Esophagus muscularis mucosa (tissue), 4 donors: Measurements from ENCODE around the gene TRIM28. TPM values are rescaled to one million over a fixed set of nuclear protein-coding genes. Genes with fewer than 3 reads are reported as not detected.

ENCODE experiments used
- DNase-seq: peaks from one replicate; pipeline ENCODE4 v3.0.0-alpha.2; 2017; ENCODE audit errors: extremely low spot score
- H3K27ac ChIP-seq, 4 donors: fragments of 200-600 bp; sonication (generic); replicated peaks in 1 of 4; 1 replicate in 3 of 4; 2 replicates in 1 of 4; pipeline ENCODE4 v1.5.1; 2016 to 2019; ENCODE audit warnings: mild to moderate bottlenecking in 1 of 4
- H3K27me3 ChIP-seq, 4 donors: fragments of 200-600 bp; sonication (generic); one replicate each; pipeline versions ENCODE4 v1.5.1 to v1.6.0; 2016 to 2019
- H3K36me3 ChIP-seq, 4 donors: fragments of 200-600 bp; sonication (generic); one replicate each; pipeline ENCODE4 v1.5.1; 2016 to 2019
- H3K4me1 ChIP-seq, 4 donors: fragments of 200-600 bp; sonication (generic); one replicate each; pipeline ENCODE4 v1.5.1; 2016 to 2019
- H3K4me3 ChIP-seq, 4 donors: fragments of 200-600 bp; sonication (generic); 1 replicate in 2 of 4; 2 replicates in 2 of 4; pipeline ENCODE4 v1.5.1; 2016 to 2019; ENCODE audit warnings: mild to moderate bottlenecking in 4 of 4, moderate library complexity in 1 of 4
- H3K9me3 ChIP-seq, 4 donors: fragments of 200-600 bp; sonication (generic); 1 replicate in 3 of 4; 2 replicates in 1 of 4; pipeline ENCODE4 v1.5.1; 2016 to 2019
- EP300 ChIP-seq: sonication (generic); formaldehyde crosslinking; IDR thresholded peaks from one replicate; pipeline ENCODE4 v1.6.1; 2017; ENCODE audit warnings: antibody characterized with exemption
- POLR2A ChIP-seq: fragments of 450-650 bp; IDR thresholded peaks from one replicate; pipeline ENCODE4 v1.6.1; 2017; ENCODE audit warnings: antibody characterized with exemption, moderate library complexity, mild to moderate bottlenecking, low read depth
- POLR2AphosphoS5 ChIP-seq, 2 donors: sonication (generic); formaldehyde crosslinking; IDR thresholded peaks; one replicate each; pipeline ENCODE4 v1.6.1; 2017; ENCODE audit warnings: antibody characterized with exemption in 2 of 2
- WGBS: methylation state at CpG from one replicate; pipeline ENCODE4 v1.1.5; 2018; 5-methylcytosine and 5-hydroxymethylcytosine counted together
- intact Hi-C: fragments of 100-400 bp; cut with DNase I; formaldehyde crosslinking; loops from one replicate; pipeline ENCODE4 v1.15.1; 2023
- total RNA-seq, 4 donors: library from RNA; depleted of rRNA; stranded (reverse); fragments of >200 nt; gene quantifications; one replicate each; pipeline versions ENCODE4 v1.1.0 to v1.2.1, GENCODE V29; 2016
- TF ChIP-seq, protein P1 (sequence below), 3 experiments: fragments of 200-600 bp in 2 of 3; fragments of 450-650 bp in 1 of 3; sonication (generic) in 2 of 3; IDR thresholded peaks; one replicate each; pipeline ENCODE4 v1.5.1; 2017 to 2019; ENCODE audit warnings: antibody characterized with exemption in 3 of 3, mild to moderate bottlenecking in 2 of 3, moderate library complexity in 1 of 3

The TRIM28 gene
- total RNA-seq, 4 donors from 2014 or later: 152 to 319 (median 264) TPM

DNA sequence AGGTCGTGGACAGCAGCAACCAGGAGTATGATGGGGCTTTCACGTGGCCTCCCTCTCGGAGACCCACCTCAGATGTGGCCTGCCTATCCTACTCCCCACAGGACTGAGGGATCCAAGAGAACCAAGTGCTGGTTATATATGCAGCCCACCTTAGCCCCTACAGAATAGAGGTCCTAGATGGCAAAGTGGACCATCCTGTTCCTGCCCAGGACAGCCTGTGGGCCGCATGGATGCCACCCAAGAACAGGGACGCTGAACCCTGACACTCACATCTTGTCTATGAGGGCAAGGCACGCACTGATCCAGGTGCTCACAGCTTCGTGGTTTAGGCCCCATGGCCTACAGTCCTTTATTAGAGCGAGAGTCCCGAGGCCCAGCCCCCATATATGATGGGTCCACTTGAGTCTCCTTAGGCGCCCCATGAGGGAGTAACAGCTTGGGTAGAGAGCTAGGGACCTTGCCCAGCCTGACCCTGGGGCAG is 30.6 kb upstream of the TRIM28 start:
- WGBS: 83% methylated on average over 9 of the region's 10 CpGs
- H3K27ac ChIP-seq: peak overlapping the region; percentile 69 to 79 (median 75)

DNA sequence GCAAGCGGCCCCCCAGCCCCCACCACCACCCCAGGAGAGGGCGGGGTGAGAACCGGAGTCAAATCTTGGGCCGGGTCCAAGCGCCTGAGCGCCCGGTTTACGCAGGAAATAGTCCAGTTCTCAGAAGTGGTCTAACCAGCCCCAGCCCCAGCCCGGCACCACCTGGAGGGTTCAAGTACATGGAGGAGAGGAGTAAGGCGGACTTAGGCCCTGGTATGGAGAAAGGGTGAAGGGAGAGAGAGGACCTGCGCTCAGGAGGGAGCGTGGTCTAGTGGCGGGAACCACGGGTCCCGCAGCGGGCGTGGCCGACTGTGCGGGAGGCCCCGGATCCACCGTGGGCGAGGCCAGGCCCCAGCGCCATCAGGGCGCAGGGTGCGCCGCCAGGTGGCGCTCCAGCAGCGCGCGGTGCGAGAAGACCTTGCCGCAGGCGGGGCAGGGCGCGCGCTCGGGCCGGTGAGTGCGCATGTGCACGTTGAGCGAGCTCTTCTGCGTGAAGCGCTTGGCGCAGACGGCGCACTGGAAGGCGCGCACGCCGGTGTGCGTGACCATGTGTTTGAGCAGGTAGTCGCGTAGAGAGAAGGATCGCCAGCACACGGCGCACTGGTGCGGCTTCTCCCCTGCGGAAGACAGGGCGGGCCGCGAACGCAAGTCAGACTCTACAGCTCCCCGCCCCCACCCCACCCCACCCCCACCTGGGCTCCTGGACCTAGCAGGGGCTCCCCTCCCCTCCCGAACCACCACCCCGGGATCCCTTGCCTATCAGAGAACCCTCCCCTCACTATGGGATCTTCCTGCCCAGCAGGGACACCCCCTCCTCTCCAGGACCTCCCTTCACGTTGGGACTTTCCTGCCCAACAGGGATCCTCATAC is 29.9 kb upstream of the TRIM28 start:
- intact Hi-C loops: no loop called here
- Histone ChIP-seq H3K4me1 (peaks cover 44 to 59% (median 57%) of the 10 kb centered on the region in 4 donors), H3K36me3 (peaks cover 15 to 36% (median 29%) of the 10 kb centered on the region in 4 donors), H3K4me3 (peak overlapping the region; percentile 45 to 63 (median 50)), H3K27ac (peak overlapping the region; percentile 69 to 79 (median 75)), H3K27me3 (no peaks in the 10 kb centered on the region), H3K9me3 (no peaks in the 10 kb centered on the region)
- WGBS: 27% methylated on average over 31 of the region's 66 CpGs
- TF ChIP-seq POLR2AphosphoS5 (IDR thresholded peaks at IDR 0.05) (peak; percentile 69 to 90), POLR2A (no peak), EP300 (no peak)
- TF ChIP-seq, protein P1, sequence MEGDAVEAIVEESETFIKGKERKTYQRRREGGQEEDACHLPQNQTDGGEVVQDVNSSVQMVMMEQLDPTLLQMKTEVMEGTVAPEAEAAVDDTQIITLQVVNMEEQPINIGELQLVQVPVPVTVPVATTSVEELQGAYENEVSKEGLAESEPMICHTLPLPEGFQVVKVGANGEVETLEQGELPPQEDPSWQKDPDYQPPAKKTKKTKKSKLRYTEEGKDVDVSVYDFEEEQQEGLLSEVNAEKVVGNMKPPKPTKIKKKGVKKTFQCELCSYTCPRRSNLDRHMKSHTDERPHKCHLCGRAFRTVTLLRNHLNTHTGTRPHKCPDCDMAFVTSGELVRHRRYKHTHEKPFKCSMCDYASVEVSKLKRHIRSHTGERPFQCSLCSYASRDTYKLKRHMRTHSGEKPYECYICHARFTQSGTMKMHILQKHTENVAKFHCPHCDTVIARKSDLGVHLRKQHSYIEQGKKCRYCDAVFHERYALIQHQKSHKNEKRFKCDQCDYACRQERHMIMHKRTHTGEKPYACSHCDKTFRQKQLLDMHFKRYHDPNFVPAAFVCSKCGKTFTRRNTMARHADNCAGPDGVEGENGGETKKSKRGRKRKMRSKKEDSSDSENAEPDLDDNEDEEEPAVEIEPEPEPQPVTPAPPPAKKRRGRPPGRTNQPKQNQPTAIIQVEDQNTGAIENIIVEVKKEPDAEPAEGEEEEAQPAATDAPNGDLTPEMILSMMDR (IDR thresholded peaks at IDR 0.05): peak in 2 of 3 experiments; percentile 95 to 96
- no peak for DNase-seq

More for the DNA sequence above, 30.6 kb upstream of the TRIM28 start:
- DNase-seq: no peak
- H3K27me3 ChIP-seq: no peaks in the 10 kb centered on the region
- peaks cover 38 to 52% (median 50%) of the 10 kb centered on the region in 4 donors for H3K4me1 ChIP-seq
- peaks cover 15 to 36% (median 29%) of the 10 kb centered on the region in 4 donors for H3K36me3 ChIP-seq
- TF ChIP-seq, protein P1 (IDR thresholded peaks at IDR 0.05): no peak
- TF ChIP-seq POLR2AphosphoS5 (IDR thresholded peaks at IDR 0.05) (no peak), POLR2A (no peak), EP300 (no peak)
- peak overlapping the region in 1 of 4 donors; percentile 45 for H3K4me3 ChIP-seq
- intact Hi-C loops: no loop called here
- no peaks in the 10 kb centered on the region for H3K9me3 ChIP-seq

DNA sequence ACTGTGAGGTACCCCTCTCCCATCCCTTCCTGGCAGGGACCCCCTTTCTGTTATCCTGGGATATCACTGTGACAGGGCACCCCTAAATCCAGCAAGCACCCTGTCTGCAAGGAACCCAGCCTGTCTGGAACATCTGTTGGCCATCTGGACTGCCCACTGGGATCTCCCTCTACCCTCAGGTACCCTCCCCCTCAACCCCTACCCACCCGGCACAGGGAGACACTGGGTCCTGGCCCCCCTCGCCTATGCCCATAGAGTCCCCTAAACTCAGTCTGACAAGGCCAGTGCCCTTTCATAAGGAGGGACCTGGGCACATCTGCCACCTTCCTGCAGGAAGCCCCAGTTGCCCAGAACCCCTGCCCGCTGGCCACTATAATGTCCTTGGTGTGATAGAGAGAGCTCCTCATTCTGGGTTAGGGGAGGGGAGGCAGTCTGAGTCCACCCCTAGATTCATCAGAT is 29.3 kb upstream of the TRIM28 start:
- peak overlapping the region; percentile 45 to 63 (median 50) for H3K4me3 ChIP-seq
- no peak for DNase-seq
- peaks cover 15 to 36% (median 29%) of the 10 kb centered on the region in 4 donors for H3K36me3 ChIP-seq
- H3K27ac ChIP-seq: peak overlapping the region; percentile 69 to 79 (median 75)
- peaks cover 44 to 61% (median 59%) of the 10 kb centered on the region in 4 donors for H3K4me1 ChIP-seq
- 50% methylated on average over 2 of the region's 3 CpGs for WGBS
- intact Hi-C loops: no loop called here
- TF ChIP-seq, protein P1 (IDR thresholded peaks at IDR 0.05): no peak
- TF ChIP-seq EP300: no peak
- no peak for TF ChIP-seq POLR2AphosphoS5 (IDR thresholded peaks at IDR 0.05)
- TF ChIP-seq POLR2A: no peak
- no peaks in the 10 kb centered on the region for H3K27me3 ChIP-seq
- H3K9me3 ChIP-seq: no peaks in the 10 kb centered on the region

DNA sequence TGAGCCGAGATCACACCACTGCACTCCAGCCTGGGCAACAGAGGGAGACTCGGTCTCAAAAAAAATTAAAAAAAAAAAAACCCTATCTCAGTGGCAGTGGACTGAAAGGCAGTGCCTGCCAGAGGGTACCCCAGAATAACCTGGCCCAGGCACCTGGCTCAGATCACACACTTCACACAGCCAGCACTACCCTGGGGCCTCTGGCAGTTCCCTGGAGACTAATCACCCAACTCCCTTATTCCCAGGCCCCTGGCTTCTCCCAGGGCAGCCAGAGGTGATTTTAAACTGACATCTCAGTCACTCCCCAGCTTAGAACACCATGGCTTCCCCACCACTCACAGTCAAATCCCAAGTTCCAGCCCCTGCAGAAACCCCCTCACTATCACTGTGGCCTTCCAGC is 28.6 kb upstream of the TRIM28 start:
- intact Hi-C loops: no loop called here
- peaks cover 46 to 65% (median 62%) of the 10 kb centered on the region in 4 donors for H3K4me1 ChIP-seq

DNA sequence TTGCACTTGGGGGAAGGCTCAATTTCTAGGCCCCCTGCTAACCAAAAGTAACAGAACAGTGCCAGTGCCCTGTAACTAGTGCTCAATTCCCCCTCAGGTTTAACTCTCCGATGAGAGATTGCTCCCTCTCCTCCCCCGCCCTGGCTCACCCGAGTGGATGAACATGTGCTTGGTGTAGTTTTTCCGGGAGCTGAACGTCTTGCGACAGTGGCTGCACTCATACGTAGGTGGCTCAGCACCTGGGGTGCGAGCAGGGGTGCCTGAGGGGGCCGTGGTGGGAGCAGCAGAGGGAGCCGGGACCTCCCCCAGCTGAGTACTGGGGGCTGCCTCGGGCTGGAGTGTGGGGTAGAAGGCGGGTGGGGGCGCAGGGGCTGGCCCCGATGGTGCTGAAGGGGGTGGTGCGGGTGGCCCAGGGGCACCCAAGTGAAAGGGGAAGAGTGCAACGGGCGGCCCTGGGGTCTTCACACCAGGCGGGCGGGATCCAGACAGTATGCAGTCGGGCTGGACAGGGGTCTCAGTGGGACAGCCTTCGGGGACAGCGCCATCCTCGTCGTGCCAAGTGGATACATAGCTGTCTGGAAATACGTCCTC is 27.5 kb upstream of the TRIM28 start:
- Histone ChIP-seq H3K4me3 (no peak overlapping the region), H3K27me3 (no peaks in the 10 kb centered on the region), H3K36me3 (peaks cover 15 to 36% (median 29%) of the 10 kb centered on the region in 4 donors), H3K27ac (peak overlapping the region in 1 of 4 donors; percentile 27), H3K4me1 (peaks cover 51 to 71% (median 69%) of the 10 kb centered on the region in 4 donors), H3K9me3 (no peaks in the 10 kb centered on the region)
- no peak for TF ChIP-seq POLR2A
- TF ChIP-seq, protein P1 (IDR thresholded peaks at IDR 0.05): no peak
- TF ChIP-seq POLR2AphosphoS5 (IDR thresholded peaks at IDR 0.05): no peak
- no peak for TF ChIP-seq EP300
- DNase-seq: no peak
- intact Hi-C loops: no loop called here
- WGBS: 92% methylated on average over 15 of the region's 25 CpGs

More for the DNA sequence above, 28.6 kb upstream of the TRIM28 start:
- Histone ChIP-seq H3K36me3 (peaks cover 15 to 36% (median 29%) of the 10 kb centered on the region in 4 donors), H3K9me3 (no peaks in the 10 kb centered on the region), H3K27ac (peak overlapping the region in 3 of 4 donors; percentile 23 to 76 (median 69)), H3K27me3 (no peaks in the 10 kb centered on the region), H3K4me3 (no peak overlapping the region)
- 100% methylated on average over 2 of the region's 2 CpGs for WGBS
- DNase-seq: no peak
- no peak for TF ChIP-seq POLR2AphosphoS5 (IDR thresholded peaks at IDR 0.05)
